Measurements from ENCODE around the gene ZFC3H1. TPM values are rescaled to one million over a fixed set of nuclear protein-coding genes. Genes with fewer than 3 reads are reported as not detected.

The ZFC3H1 gene
- total and polyA plus RNA-seq, 2 of the 8 experiments (the other 6 are each of a cell fraction or from before 2014, with no cell fraction given) = 20.0 to 32.4 TPM

DNA sequence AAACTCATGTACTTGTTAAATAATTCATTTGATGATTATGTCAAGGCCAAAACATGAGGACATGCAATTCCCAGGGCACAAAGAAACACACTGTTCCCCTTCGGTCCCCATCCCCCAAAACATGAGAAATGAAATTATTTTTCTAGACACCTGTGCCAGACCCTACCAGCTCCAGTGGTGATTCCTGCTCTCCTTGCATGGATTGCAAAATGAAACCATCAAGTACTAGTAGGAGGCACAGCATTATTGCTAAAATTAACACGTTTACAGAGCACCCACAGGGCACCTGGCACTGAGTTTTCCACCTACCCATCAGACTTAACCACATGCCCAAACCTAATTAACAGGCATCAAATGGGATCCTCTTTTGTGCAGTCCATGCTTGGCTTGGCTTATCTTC is 76.6 kb downstream of the ZFC3H1 start (continued):
- no peak for TF ChIP-seq MAFK (IDR thresholded peaks at IDR 0.05; ENCODE audit: low read depth, low read length)

All from H1 (cell line).